B cell (primary cell): ENCODE results near the gene PIK3C2G. TPM values are rescaled to one million over a fixed set of nuclear protein-coding genes. Genes with fewer than 3 reads are reported as not detected.

Source experiments
- ATAC-seq: fragments of 200-7000 bp; cut with Tn5 transposase; one replicate; pipeline ENCODE4 v1.10.0; 2021; ENCODE audit warnings: low read depth, mild to moderate bottlenecking, moderate number of reproducible peaks, moderate library complexity
- CTCF ChIA-PET: fragments of 350-600 bp; sonication (Branson Sonifier 250); formaldehyde crosslinking; loops from one replicate; lab custom pipeline; 2021; ENCODE audit warnings: antibody characterized with exemption, inconsistent platforms; lab: Charles Lee
- POLR2A ChIA-PET: fragments of 350-600 bp; sonication (Branson Sonifier 250); formaldehyde crosslinking; loops from one replicate; lab custom pipeline; 2021; ENCODE audit warnings: antibody characterized with exemption; lab: Charles Lee
- DNase-seq: peaks from one replicate; pipeline ENCODE4 v3.0.0; 2013
- H2AFZ ChIP-seq: 2 replicates; pipeline ENCODE4 v1.6.1; 2012; ENCODE audit warnings: mild to moderate bottlenecking, low read depth, low read length; ENCODE audit not compliant: insufficient read depth, poor library complexity, severe bottlenecking
- H3K27ac ChIP-seq, 2 donors: 1 replicate in 1 of 2; 2 replicates in 1 of 2; pipeline ENCODE4 v1.5.1; 2012 to 2013; ENCODE audit warnings: low read length in 2 of 2, mild to moderate bottlenecking in 2 of 2, moderate library complexity in 1 of 2
- H3K27me3 ChIP-seq, 4 experiments: fragments of 200-600 bp in 1 of 4; sonication (generic) in 1 of 4; replicated peaks in 1 of 4; 1 replicate in 2 of 4; 2 replicates in 2 of 4; pipeline versions ENCODE4 v1.6.1 to v1.7.0; 2013 to 2016; ENCODE audit warnings: low read length in 3 of 4, mild to moderate bottlenecking in 2 of 4, mixed read lengths in 1 of 4, moderate library complexity in 1 of 4; ENCODE audit not compliant: insufficient read depth in 4 of 4, control insufficient read depth in 3 of 4; ENCODE audit errors: control extremely low read depth in 1 of 4
- H3K36me3 ChIP-seq, 2 experiments: replicated peaks in 1 of 2; 1 replicate in 1 of 2; 2 replicates in 1 of 2; pipeline versions ENCODE4 v1.6.1 to v1.7.1; 2013; ENCODE audit warnings: low read length in 1 of 2; ENCODE audit not compliant: insufficient read depth in 2 of 2, control insufficient read depth in 1 of 2; ENCODE audit errors: control extremely low read depth in 1 of 2, extremely low read depth in 1 of 2
- H3K4me1 ChIP-seq, 2 donors: fragments of 200-600 bp in 1 of 2; sonication (generic) in 1 of 2; 1 replicate in 1 of 2; 2 replicates in 1 of 2; pipeline versions ENCODE4 v1.5.1 to v1.6.1; 2013 to 2017; ENCODE audit warnings: low read length in 2 of 2; ENCODE audit not compliant: control insufficient read depth in 2 of 2, insufficient read depth in 2 of 2
- H3K4me2 ChIP-seq: replicated peaks from 2 replicates; pipeline ENCODE3; 2012; ENCODE audit warnings: mild to moderate bottlenecking, low read depth, low read length; ENCODE audit not compliant: poor library complexity, severe bottlenecking
- H3K4me3 ChIP-seq, 5 experiments: fragments of 200-600 bp in 1 of 5; sonication (generic) in 1 of 5; 1 replicate in 3 of 5; 2 replicates in 2 of 5; pipeline versions ENCODE4 v1.5.1 to v1.7.0; 2011 to 2016; ENCODE audit warnings: low read length in 4 of 5, mild to moderate bottlenecking in 4 of 5, low read depth in 2 of 5, control low read depth in 1 of 5, moderate library complexity in 1 of 5; ENCODE audit not compliant: insufficient read depth in 1 of 5; ENCODE audit errors: control extremely low read depth in 1 of 5, extremely low read depth in 1 of 5
- H3K79me2 ChIP-seq: fragments of 200-600 bp; sonication (generic); one replicate; pipeline ENCODE4 v1.6.0; 2016; ENCODE audit warnings: low read length; ENCODE audit not compliant: control insufficient read depth, insufficient read depth
- H3K9ac ChIP-seq: fragments of 200-600 bp; sonication (generic); 2 replicates; pipeline ENCODE4 v1.6.1; 2017; ENCODE audit warnings: mild to moderate bottlenecking, low read length, moderate library complexity
- H3K9me3 ChIP-seq, 3 donors: one replicate each; pipeline versions ENCODE4 v1.6.1 to v1.7.1; 2013; ENCODE audit warnings: low read length in 2 of 3; ENCODE audit not compliant: control insufficient read depth in 2 of 3, insufficient read depth in 1 of 3; ENCODE audit errors: control extremely low read depth in 1 of 3
- H4K20me1 ChIP-seq: 2 replicates; pipeline ENCODE4 v1.6.0; 2012; ENCODE audit warnings: mild to moderate bottlenecking, low read length; ENCODE audit not compliant: insufficient read depth, control insufficient read depth, poor library complexity, severe bottlenecking
- H3K27ac Mint-ChIP-seq: one replicate; pipeline ENCODE4 v1.8.0; 2021; ENCODE audit warnings: mixed read lengths
- H3K27me3 Mint-ChIP-seq: one replicate; pipeline ENCODE4 v1.8.0; 2021; ENCODE audit warnings: mixed read lengths
- H3K4me1 Mint-ChIP-seq: one replicate; pipeline ENCODE4 v1.8.0; 2021; ENCODE audit warnings: mixed read lengths
- H3K4me3 Mint-ChIP-seq: one replicate; pipeline ENCODE4 v1.8.0; 2021; ENCODE audit warnings: mixed read lengths
- H3K9me3 Mint-ChIP-seq: one replicate; pipeline ENCODE4 v1.8.0; 2022; ENCODE audit warnings: mixed read lengths; ENCODE audit not compliant: insufficient read depth
- CTCF ChIP-seq: fragments of 200-600 bp; IDR thresholded peaks from one replicate; pipeline ENCODE4 v1.8.0; 2022; ENCODE audit warnings: antibody characterized with exemption, mild to moderate bottlenecking
- EZH2 ChIP-seq: IDR thresholded peaks from 2 replicates; pipeline ENCODE4 v1.6.1; 2012; ENCODE audit warnings: borderline replicate concordance, low read depth, mild to moderate bottlenecking, moderate library complexity, low read length; ENCODE audit not compliant: insufficient read depth, poor library complexity, severe bottlenecking
- WGBS: methylation state at CpG from one replicate; pipeline ENCODE4 v1.1.5; 2013; ENCODE audit warnings: missing lambda C conversion rate; ENCODE audit not compliant: insufficient coverage; 5-methylcytosine and 5-hydroxymethylcytosine counted together
- intact Hi-C: fragments of 100-400 bp; cut with micrococcal nuclease; formaldehyde crosslinking; loops from one replicate; pipeline ENCODE4 v1.10.0; 2022
- polyA plus RNA-seq: library from polyadenylated mRNA; depleted of rRNA; stranded (reverse); fragments of >200 nt; gene quantifications from 2 replicates; pipeline ENCODE4 v1.2.3, GENCODE V29; 2012
- total RNA-seq, 2 donors: library from RNA; stranded (reverse); fragments of 120-200 nt in 1 of 2; gene quantifications; 1 replicate in 1 of 2; 2 replicates in 1 of 2; pipeline versions ENCODE4 v1.2.3 to v1.2.4, GENCODE V29; 2013 to 2022

Gene PIK3C2G
- total and polyA plus RNA-seq, 2 donors (not counting 1 experiment from before 2014, with no cell fraction given) = not detected

- H3K4me2 ChIP-seq = no peak overlapping the region
- TF ChIP-seq CTCF (no peak), EZH2 (no peak)
- no peaks in the 10 kb centered on the region for H3K36me3 ChIP-seq
- no peak overlapping the region for H3K4me3 ChIP-seq
- H3K9me3 Mint-ChIP-seq = peaks cover 3% of the 10 kb centered on the region
- no peak overlapping the region for H2AFZ ChIP-seq
- H4K20me1 ChIP-seq = no peaks in the 10 kb centered on the region
- no peak overlapping the region for H3K27ac ChIP-seq
- ChIA-PET CTCF (no interaction called here), POLR2A (no interaction called here)
- no peak for DNase-seq
- no peak overlapping the region for H3K9ac ChIP-seq
- H3K27ac Mint-ChIP-seq = no peak overlapping the region
- H3K79me2 ChIP-seq = no peaks in the 10 kb centered on the region
- intact Hi-C loops = no loop called here
- no peaks in the 10 kb centered on the region for H3K27me3 ChIP-seq
- 91% methylated on average over 4 of the region's 7 CpGs for WGBS
- H3K4me1 ChIP-seq = no peaks in the 10 kb centered on the region
- ATAC-seq = no peak
- no peaks in the 10 kb centered on the region for H3K27me3 Mint-ChIP-seq
- H3K4me1 Mint-ChIP-seq = no peaks in the 10 kb centered on the region
- H3K9me3 ChIP-seq = no peaks in the 10 kb centered on the region
- H3K4me3 Mint-ChIP-seq = no peak overlapping the region
Measured at GRCh38 chr12:18340786-18341185, 79.5 kb downstream of the PIK3C2G start.

DNA sequence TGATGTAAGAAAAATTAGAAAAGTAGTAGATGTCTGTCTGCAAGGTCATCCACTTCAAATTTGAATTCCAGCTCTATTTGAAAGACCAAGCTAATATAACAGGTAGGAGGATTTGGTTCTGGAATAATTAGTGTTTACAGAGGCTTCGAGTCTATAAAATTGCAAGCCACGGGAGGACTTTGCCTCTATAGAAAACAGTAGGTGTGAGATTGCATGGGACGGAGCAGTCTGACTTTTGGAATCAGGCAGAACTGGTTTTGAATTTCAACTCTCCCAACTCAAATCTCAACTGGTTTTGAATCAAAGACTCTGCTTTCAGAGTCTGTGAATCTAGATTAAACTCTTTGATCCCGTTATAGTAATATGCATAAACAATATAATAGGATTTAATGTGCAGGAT lies 82.4 kb downstream of the PIK3C2G start:
- DNase-seq (no peak), ATAC-seq (no peak)
- TF ChIP-seq CTCF = no peak
- TF ChIP-seq EZH2 = no peak
- Histone ChIP-seq H3K9me3 (no peaks in the 10 kb centered on the region), H3K4me3 (no peak overlapping the region), H3K4me1 (no peaks in the 10 kb centered on the region), H3K36me3 (no peaks in the 10 kb centered on the region), H4K20me1 (no peaks in the 10 kb centered on the region), H3K9ac (no peak overlapping the region), H3K79me2 (no peaks in the 10 kb centered on the region), H3K27me3 (no peaks in the 10 kb centered on the region), H2AFZ (no peak overlapping the region), H3K27ac (no peak overlapping the region), H3K4me2 (no peak overlapping the region)
- WGBS = no CpG with 5 or more reads among the region's 4 CpGs
- CTCF ChIA-PET = no interaction called here
- H3K4me1 Mint-ChIP-seq = no peaks in the 10 kb centered on the region
- H3K4me3 Mint-ChIP-seq = no peak overlapping the region
- H3K27me3 Mint-ChIP-seq = no peaks in the 10 kb centered on the region
- POLR2A ChIA-PET = no interaction called here
- intact Hi-C loops = no loop called here
- peaks cover 2% of the 10 kb centered on the region for H3K9me3 Mint-ChIP-seq
- no peak overlapping the region for H3K27ac Mint-ChIP-seq
